IPS DF 6.9 (cell line): Measurements from ENCODE around the gene CASK.

ENCODE experiments used
- DNase-seq: peaks from one replicate; pipeline ENCODE4 v3.0.0-alpha.2; 2013; ENCODE audit warnings: low read depth, low spot score
- H3K27ac ChIP-seq: one replicate; pipeline ENCODE4 v1.5.1; 2013; ENCODE audit warnings: low read length, control low read depth
- H3K27me3 ChIP-seq: 2 replicates; pipeline ENCODE4 v1.6.1; 2013; ENCODE audit warnings: mild to moderate bottlenecking, low read length; ENCODE audit not compliant: control insufficient read depth, insufficient read depth
- H3K36me3 ChIP-seq: 2 replicates; pipeline ENCODE4 v1.6.1; 2013; ENCODE audit warnings: low read length; ENCODE audit not compliant: control insufficient read depth, insufficient read depth
- H3K4me1 ChIP-seq: 2 replicates; pipeline ENCODE4 v1.6.1; 2013; ENCODE audit warnings: low read length; ENCODE audit not compliant: control insufficient read depth, insufficient read depth
- H3K4me3 ChIP-seq: 2 replicates; pipeline ENCODE4 v1.5.1; 2013; ENCODE audit warnings: mild to moderate bottlenecking, low read length
- H3K9me3 ChIP-seq: 2 replicates; pipeline ENCODE4 v1.6.1; 2013; ENCODE audit warnings: low read length, inconsistent platforms; ENCODE audit not compliant: control insufficient read depth, insufficient read depth
- WGBS: extraction: QIAGEN DNeasy Blood & Tissue Kit; methylation state at CpG from one replicate; pipeline ENCODE4 v1.1.7; 2013; ENCODE audit warnings: mixed read lengths, missing lambda C conversion rate; ENCODE audit not compliant: insufficient read length, insufficient coverage; 5-methylcytosine and 5-hydroxymethylcytosine counted together

Gene CASK

DNA sequence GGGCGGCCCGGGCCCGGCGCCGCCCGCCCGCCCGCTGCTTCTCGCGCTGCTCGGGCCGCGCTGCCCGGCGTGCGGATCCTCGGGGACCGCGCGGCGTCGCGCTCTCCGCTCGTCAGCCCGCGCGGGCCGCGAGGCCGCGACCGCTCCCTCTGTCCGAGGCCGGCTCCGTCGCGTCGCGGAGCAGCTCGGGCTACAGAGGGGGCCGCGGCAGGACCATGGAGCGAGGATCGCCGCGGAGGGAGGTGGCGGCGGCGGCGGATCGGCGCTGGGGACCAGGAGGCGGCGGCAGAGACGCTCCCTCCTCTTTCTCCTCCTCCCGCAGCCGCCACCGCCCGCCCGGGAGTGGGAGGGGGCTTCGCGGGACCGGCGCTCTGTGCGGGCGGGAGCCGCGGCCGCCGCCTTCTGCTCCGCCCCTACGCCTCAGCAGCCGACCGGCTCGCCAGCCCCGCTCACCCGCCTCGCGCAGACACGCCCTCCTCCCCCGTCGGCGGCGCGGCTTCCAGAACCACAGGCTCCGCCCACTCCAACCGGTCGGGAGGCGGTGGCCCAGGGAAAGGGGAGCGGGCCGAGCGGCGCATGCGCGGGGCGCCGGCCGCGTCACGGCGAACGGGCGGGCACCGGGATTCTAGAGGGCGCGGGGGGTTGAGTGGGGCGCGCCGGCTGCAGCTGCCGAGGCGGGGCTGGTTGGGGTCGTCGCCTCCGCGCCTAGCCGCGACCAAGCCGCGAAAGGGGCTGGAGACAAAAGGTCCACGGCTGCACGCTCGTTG, at the start of gene CASK:
TSS of gene CASK (minus strand) at position 344 of the 767 bp plus-strand sequence. CDS start 566 bp downstream, outside the sequence.
- H3K27ac ChIP-seq = no peak within 1 kb of the TSS
- H3K36me3 ChIP-seq = no peaks in the 10 kb centered on the region
- peak within 1 kb of the TSS; percentile 74 for H3K4me3 ChIP-seq
- no CpG with 5 or more reads among the region's 123 CpGs for WGBS
- H3K9me3 ChIP-seq = no peaks in the 10 kb centered on the region
- DNase-seq = peak; percentile 64
- H3K4me1 ChIP-seq = no peaks in the 10 kb centered on the region
- H3K27me3 ChIP-seq = no peaks in the 10 kb centered on the region

DNA sequence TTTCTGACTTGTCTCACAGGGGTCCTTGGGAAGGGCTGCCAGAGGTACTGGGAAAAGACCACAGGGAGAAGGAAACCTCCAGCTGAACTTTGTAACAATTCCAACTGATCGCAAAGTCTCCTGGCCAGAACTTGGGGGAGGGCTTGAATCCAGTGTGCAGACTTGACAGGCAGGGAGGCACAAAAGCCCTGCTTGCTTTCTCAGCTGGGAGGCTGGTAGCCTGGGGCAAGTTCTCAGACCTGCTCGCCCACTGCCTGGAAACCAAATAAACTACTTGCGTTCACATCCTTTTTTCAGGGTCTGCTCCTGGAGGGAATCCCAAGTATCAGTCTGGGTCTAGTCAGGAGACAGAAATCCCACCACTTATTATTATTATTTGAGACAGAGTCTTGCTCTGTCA, 48.0 kb upstream of the CASK start:
- DNase-seq = no peak
- Histone ChIP-seq H3K36me3 (no peaks in the 10 kb centered on the region), H3K9me3 (no peaks in the 10 kb centered on the region), H3K27me3 (no peaks in the 10 kb centered on the region), H3K27ac (no peak overlapping the region), H3K4me1 (no peaks in the 10 kb centered on the region), H3K4me3 (no peak overlapping the region)
- no CpG with 5 or more reads among the region's 3 CpGs for WGBS

GRCh38 chrX:41970419-41970818, 47.1 kb upstream of the CASK start:
- H3K9me3 ChIP-seq = no peaks in the 10 kb centered on the region
- no peaks in the 10 kb centered on the region for H3K4me1 ChIP-seq
- H3K27me3 ChIP-seq = no peaks in the 10 kb centered on the region
- no peak overlapping the region for H3K27ac ChIP-seq
- no peaks in the 10 kb centered on the region for H3K36me3 ChIP-seq
- H3K4me3 ChIP-seq = no peak overlapping the region
- DNase-seq = no peak

GRCh38 chrX:41963348-41963747, 40.0 kb upstream of the CASK start:
- no peaks in the 10 kb centered on the region for H3K27me3 ChIP-seq
- no peaks in the 10 kb centered on the region for H3K9me3 ChIP-seq
- no CpG with 5 or more reads among the region's 3 CpGs for WGBS
- no peak for DNase-seq
- no peaks in the 10 kb centered on the region for H3K36me3 ChIP-seq
- no peak overlapping the region for H3K4me3 ChIP-seq
- H3K4me1 ChIP-seq = no peaks in the 10 kb centered on the region
- no peak overlapping the region for H3K27ac ChIP-seq

DNA sequence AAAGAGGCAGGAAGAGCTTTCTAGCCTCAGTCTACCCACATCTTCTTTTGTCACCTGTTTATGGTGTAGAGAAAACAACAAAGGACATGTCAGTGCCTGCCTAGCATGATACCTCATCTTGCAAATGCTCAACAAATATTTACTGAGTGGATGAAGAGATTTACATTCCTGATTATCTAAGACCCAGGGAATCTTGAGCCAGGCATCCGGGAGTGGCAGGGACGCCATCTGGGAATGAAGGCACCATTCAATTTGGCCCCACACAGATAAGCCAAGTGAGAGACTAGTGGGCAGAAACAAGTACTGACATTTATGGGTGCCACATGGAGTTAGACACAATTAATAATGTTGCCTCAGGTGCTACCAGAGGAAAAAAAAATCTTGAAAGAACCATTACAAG, 36.8 kb upstream of the CASK start:
- DNase-seq = no peak
- H3K27ac ChIP-seq = no peak overlapping the region
- no peaks in the 10 kb centered on the region for H3K9me3 ChIP-seq
- H3K4me1 ChIP-seq = no peaks in the 10 kb centered on the region
- H3K27me3 ChIP-seq = no peaks in the 10 kb centered on the region
- no peaks in the 10 kb centered on the region for H3K36me3 ChIP-seq
- no peak overlapping the region for H3K4me3 ChIP-seq
- WGBS = no CpG with 5 or more reads among the region's 2 CpGs

- Histone ChIP-seq H3K27me3 (no peaks in the 10 kb centered on the region), H3K27ac (no peak overlapping the region), H3K36me3 (no peaks in the 10 kb centered on the region), H3K4me3 (no peak overlapping the region), H3K4me1 (no peaks in the 10 kb centered on the region), H3K9me3 (no peaks in the 10 kb centered on the region)
- DNase-seq = no peak
Observed at GRCh38 chrX:41958861-41959260, 35.5 kb upstream of the CASK start.

DNA sequence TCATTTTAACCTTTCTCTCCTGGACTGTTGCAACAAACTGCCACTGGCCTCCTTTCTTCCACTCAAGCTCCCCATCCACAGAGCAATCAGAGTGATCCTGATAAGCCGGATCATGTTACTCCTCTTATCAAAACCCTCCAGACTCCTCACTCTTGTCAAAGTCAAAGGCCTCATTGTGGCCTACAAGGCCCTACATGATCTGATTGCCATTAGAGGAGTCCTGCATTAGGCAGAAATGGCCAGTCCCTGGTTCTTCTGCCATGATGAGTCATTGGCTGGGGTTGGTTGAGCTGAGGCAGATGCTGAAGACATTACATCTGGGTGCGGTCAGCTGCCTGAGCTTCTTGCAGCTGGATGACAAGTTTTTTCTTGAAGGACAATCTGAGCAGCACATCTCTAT, 32.7 kb upstream of the CASK start:
- H3K9me3 ChIP-seq = no peaks in the 10 kb centered on the region
- H3K4me1 ChIP-seq = no peaks in the 10 kb centered on the region
- no peak overlapping the region for H3K4me3 ChIP-seq
- DNase-seq = no peak
- H3K36me3 ChIP-seq = no peaks in the 10 kb centered on the region
- H3K27me3 ChIP-seq = no peaks in the 10 kb centered on the region
- H3K27ac ChIP-seq = no peak overlapping the region
- WGBS = no CpG with 5 or more reads among the region's 2 CpGs

- H3K4me3 ChIP-seq = no peak overlapping the region
- H3K27ac ChIP-seq = no peak overlapping the region
Observed at GRCh38 chrX:41952102-41952501, 28.7 kb upstream of the CASK start.

GRCh38 chrX:41946989-41947612, 23.7 kb upstream of the CASK start:
- 0 out of 2 replicates have a peak, but pooled peaks cover 1% of the 10 kb centered on the region for H3K4me1 ChIP-seq
- no peaks in the 10 kb centered on the region for H3K27me3 ChIP-seq
- no peaks in the 10 kb centered on the region for H3K9me3 ChIP-seq
- WGBS = no CpG with 5 or more reads among the region's 5 CpGs
- no peak for DNase-seq
- no peak overlapping the region for H3K27ac ChIP-seq
- H3K36me3 ChIP-seq = no peaks in the 10 kb centered on the region
- H3K4me3 ChIP-seq = no peak overlapping the region

More at GRCh38 chrX:41952102-41952501, 28.7 kb upstream of the CASK start:
- no peaks in the 10 kb centered on the region for H3K4me1 ChIP-seq
- H3K27me3 ChIP-seq = no peaks in the 10 kb centered on the region
- no peaks in the 10 kb centered on the region for H3K9me3 ChIP-seq
- no CpG with 5 or more reads among the region's 5 CpGs for WGBS
- no peaks in the 10 kb centered on the region for H3K36me3 ChIP-seq
- DNase-seq = no peak

DNA sequence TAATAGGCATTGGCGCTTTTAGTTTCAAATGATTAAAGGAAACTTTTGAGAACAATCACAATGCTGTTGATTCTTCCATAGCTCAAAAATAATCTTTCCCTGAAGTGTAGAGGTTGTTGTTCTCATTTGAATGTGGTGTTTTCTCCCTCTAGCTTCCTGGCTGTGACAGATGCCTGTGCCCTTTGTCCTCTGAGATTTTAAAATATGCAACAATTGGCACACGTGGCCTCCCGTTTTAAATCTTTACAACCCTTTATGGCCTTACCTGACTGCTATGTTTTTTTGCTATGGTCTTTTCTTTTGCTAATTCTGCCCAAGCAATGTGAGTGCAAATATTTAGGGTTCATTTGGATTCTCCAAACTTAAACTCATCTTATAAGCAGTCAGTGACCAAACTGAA, 22.9 kb upstream of the CASK start:
- H3K27me3 ChIP-seq = no peaks in the 10 kb centered on the region
- no CpG with 5 or more reads among the region's 3 CpGs for WGBS
- no peak overlapping the region for H3K27ac ChIP-seq

DNA sequence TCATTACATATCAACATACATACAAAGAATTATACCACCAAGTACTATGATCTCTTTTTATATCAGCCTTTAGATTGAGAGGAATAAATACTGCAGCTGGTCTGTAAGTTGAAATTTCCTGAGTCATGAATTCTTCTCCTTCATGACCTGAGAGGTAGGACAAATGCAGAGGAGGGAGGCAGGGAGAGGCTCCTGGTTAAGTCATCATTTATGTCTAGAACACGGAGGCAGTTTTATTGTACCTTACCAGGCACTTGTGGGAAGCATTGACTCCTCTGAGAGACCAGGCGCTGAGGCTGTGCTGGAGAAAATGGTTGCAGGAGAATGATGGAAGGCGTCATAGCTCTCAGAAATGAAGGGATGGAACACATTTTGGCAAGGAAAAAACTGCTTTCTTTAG, 12.5 kb upstream of the CASK start:
- Histone ChIP-seq H3K27me3 (no peaks in the 10 kb centered on the region), H3K4me3 (no peak overlapping the region), H3K36me3 (no peaks in the 10 kb centered on the region), H3K27ac (no peak overlapping the region), H3K9me3 (no peaks in the 10 kb centered on the region), H3K4me1 (no peaks in the 10 kb centered on the region)
- no peak for DNase-seq
- WGBS = no CpG with 5 or more reads among the region's 3 CpGs

More for the DNA sequence above, 22.9 kb upstream of the CASK start:
- no peak for DNase-seq
- Histone ChIP-seq H3K36me3 (no peaks in the 10 kb centered on the region), H3K4me3 (no peak overlapping the region), H3K9me3 (no peaks in the 10 kb centered on the region), H3K4me1 (0 out of 2 replicates have a peak, but pooled peaks cover 1% of the 10 kb centered on the region)
